Stomach (tissue), 4 donors: ENCODE data around the gene WWC2.

Experiments used
- CTCF ChIP-seq, 7 experiments: fragments of 450-650 bp in 4 of 7; fragments of 200-600 bp in 3 of 7; sonication (generic) in 3 of 7; IDR thresholded peaks; one replicate each; pipeline ENCODE4 v1.5.1; 2016 to 2019; ENCODE audit warnings: antibody characterized with exemption in 7 of 7, control low read depth in 2 of 7, mild to moderate bottlenecking in 1 of 7
- EP300 ChIP-seq: sonication (generic); formaldehyde crosslinking; IDR thresholded peaks from one replicate; pipeline ENCODE4 v1.6.1; 2017; ENCODE audit warnings: antibody characterized with exemption
- POLR2A ChIP-seq, 4 donors: fragments of 450-650 bp; IDR thresholded peaks; one replicate each; pipeline ENCODE4 v1.6.1; 2016; ENCODE audit warnings: antibody characterized with exemption in 4 of 4, control low read depth in 2 of 4, mild to moderate bottlenecking in 1 of 4, moderate library complexity in 1 of 4

- no peak for TF ChIP-seq CTCF (IDR thresholded peaks at IDR 0.05)
- no peak for TF ChIP-seq EP300
- TF ChIP-seq POLR2A (IDR thresholded peaks at IDR 0.05) = no peak
These were observed 149.1 kb downstream of the WWC2 start for GRCh38 chr4:183248201-183248600.
